Omental fat pad (tissue), 4 donors: ENCODE results near the gene RNF181. TPM values are rescaled to one million over a fixed set of nuclear protein-coding genes. Genes with fewer than 3 reads are reported as not detected.

Experiments used
- ATAC-seq: fragments of 150-250 bp; one replicate; pipeline ENCODE4 v1.9.1; 2016; ENCODE audit warnings: mild to moderate bottlenecking, moderate library complexity; ENCODE audit not compliant: low FRiP score
- DNase-seq: peaks from one replicate; pipeline ENCODE4 v3.0.0-alpha.2; 2019; ENCODE audit warnings: low spot score
- total RNA-seq, 4 donors: library from RNA; depleted of rRNA; stranded (reverse); fragments of >200 nt; gene quantifications; one replicate each; pipeline ENCODE4 v1.1.0, GENCODE V29; 2016
- TF ChIP-seq, protein P1 (sequence below), 3 donors: fragments of 450-650 bp; IDR thresholded peaks; one replicate each; pipeline ENCODE4 v1.5.1; 2016 to 2017; ENCODE audit warnings: antibody characterized with exemption in 3 of 3, mild to moderate bottlenecking in 3 of 3, moderate library complexity in 2 of 3

The RNF181 gene
- total RNA-seq, 4 donors from 2014 or later = 94.7 to 216 (median 144) TPM

DNA sequence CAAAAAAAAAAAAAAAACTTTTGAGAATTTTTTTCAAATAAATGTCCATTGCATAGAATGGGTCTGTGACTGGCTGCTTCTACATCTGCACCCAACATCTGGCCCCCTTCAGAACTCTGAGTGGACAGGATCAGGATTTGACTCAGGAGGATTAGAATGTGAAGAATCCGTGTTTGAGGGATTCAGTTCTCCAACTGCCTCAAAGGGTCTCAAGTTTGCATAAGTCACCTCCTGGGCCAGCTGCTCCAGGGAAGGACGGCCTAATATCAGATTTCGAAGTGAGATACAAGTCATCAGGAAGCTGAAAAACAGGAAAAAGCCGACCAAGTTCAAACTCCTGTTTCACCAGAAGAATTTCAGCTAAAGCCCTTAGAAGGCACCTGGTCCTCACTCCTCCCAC, 45.7 kb upstream of the RNF181 start:
- DNase-seq = no peak
- ATAC-seq = no peak
- TF ChIP-seq, protein P1, sequence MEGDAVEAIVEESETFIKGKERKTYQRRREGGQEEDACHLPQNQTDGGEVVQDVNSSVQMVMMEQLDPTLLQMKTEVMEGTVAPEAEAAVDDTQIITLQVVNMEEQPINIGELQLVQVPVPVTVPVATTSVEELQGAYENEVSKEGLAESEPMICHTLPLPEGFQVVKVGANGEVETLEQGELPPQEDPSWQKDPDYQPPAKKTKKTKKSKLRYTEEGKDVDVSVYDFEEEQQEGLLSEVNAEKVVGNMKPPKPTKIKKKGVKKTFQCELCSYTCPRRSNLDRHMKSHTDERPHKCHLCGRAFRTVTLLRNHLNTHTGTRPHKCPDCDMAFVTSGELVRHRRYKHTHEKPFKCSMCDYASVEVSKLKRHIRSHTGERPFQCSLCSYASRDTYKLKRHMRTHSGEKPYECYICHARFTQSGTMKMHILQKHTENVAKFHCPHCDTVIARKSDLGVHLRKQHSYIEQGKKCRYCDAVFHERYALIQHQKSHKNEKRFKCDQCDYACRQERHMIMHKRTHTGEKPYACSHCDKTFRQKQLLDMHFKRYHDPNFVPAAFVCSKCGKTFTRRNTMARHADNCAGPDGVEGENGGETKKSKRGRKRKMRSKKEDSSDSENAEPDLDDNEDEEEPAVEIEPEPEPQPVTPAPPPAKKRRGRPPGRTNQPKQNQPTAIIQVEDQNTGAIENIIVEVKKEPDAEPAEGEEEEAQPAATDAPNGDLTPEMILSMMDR (IDR thresholded peaks at IDR 0.05) = no peak

DNA sequence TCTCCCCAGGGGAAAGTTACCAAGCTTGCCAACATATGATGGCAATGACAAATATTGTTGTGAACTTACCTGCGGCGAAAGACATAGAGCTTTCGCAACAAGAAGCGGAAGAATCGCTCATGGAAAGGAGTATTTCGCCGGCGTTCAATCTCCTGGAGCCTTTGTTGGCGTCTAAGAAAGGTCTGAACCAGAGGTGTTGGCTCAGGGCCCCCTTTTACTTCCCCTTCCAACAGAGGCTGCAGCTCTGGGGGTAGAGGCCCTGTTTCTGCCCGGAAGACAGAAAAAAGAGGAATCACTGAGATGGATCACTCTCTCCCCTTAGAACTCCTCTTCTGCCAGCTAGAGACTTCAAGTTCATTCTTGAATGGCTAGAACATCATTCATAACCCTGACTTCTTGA, 45.1 kb upstream of the RNF181 start:
- DNase-seq (no peak), ATAC-seq (no peak)
- TF ChIP-seq, protein P1 (IDR thresholded peaks at IDR 0.05) = no peak

DNA sequence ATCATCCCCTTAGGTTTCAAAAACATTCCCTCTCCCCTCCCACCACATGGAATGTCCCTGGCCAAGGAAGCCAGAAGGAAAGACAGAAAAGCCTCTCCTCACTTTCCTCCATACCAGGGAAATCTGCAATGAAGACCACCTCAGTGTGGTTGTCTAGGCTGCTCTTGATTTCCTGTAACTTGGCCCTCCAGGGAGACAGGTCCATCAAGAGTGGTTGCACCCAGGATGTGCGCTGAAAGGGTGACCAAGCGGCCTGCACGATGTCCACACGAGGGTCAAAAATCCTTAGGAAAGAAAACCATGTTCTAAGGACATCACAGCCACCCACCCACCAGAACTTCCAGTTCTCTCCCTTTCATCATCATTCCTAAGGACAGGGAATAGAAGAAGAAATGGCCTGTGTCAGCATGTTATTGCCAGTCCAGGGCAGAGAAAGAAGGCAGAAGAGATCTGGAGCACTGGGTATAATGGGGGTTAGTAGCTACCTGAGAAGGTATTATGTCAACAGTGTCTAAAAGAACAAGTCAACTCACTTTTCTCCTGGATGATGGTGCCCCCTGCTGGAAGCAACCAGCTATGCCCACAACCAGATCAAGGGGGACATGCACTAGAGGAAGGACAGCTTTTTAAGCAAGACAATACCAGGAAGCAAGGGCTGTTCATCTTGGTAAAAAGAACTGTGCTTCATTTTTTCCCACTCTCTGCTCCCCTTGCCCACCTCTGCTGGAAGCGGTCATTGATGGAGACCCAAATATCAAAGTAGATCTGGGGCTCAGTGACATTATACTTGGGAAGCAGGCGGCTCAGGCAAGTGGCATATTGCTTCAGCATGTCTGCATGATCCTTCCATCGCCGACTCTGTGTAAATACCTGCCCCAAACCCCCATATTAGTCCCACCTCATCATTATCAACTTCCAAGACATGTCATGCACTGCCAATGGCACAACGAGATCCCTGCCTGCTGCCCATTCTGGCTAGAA, 43.6 kb upstream of the RNF181 start:
- peak; percentile 38 for ATAC-seq
- TF ChIP-seq, protein P1 (IDR thresholded peaks at IDR 0.05) = peak in 2 of 3 donors; percentile 30 to 45

DNA sequence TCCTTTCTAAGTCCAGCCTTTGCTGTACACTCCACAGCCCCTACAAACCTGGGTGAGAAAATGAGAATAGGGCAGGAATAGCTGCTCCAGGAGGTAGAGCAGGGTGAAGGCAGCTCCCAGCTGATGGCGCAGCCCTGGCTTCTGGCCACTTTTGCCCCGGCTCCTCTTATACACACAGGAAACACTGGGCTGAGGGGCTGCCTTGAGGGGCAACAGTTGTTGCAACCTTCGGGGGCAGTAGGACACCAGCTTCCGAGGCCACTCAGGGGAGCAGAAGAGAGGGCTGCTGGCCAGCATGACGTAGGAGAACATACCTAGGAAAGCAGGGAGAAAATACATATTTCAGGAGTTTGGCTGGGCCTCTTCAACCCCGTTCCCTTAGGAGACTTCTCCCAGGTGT, 42.4 kb upstream of the RNF181 start:
- ATAC-seq = no peak
- TF ChIP-seq, protein P1 (IDR thresholded peaks at IDR 0.05) = no peak
- no peak for DNase-seq

More for the DNA sequence above, 43.6 kb upstream of the RNF181 start:
- DNase-seq = peak; percentile 75

DNA sequence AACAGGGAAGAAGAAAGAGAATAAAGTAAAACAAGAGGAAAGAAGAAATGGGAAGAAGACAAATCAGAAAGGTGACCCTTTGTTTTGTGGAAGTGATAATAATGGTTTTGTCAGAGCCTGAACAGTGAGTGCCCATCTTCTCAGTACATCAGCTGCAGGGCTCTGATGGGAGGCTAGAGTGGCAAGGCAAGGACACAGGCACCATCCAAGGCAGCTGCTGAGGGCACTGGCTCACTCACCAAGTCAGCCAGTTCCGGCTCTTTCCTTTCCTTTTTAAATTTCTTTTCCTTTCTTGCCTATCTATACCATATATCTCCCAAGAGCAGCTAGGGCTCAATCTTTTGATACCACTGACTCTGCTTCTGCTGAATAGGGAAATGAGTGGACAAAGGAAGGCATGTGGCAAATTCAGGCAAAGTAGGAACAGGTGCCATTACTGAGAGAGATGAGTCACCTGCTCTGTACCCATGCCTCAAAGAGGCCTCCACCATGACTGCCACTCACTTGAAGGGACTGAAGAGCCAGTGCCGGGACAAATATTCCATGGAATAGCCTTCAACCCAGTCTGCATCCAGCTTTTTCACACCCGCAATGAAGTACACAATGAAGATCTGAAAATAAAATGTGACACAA, 40.4 kb upstream of the RNF181 start:
- TF ChIP-seq, protein P1 (IDR thresholded peaks at IDR 0.05) = no peak
- ATAC-seq = no peak
- no peak for DNase-seq

DNA sequence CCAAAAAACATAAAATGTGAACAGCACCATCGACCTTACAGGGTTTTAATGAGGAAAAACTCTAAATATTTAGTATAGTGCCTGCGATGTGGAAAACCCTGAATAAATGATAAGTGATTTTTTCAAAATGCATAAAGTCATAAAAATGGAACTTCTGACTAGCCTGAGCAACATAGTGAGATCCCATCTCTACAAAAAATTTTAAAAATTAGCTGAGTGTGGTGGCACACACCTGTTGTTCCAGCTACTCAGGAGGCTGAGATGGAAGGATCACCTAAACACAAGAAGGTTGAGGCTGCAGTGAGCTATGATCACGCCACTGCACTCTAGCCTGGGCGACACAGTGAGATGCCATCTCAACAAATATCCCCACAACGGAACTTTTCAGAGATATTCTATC, 38.4 kb upstream of the RNF181 start:
- no peak for DNase-seq
- ATAC-seq = no peak
- TF ChIP-seq, protein P1 (IDR thresholded peaks at IDR 0.05) = no peak
